Ovary (tissue), 9 donors: Measurements from ENCODE around the gene XPNPEP3. TPM values are rescaled to one million over a fixed set of nuclear protein-coding genes. Genes with fewer than 3 reads are reported as not detected.
"Not testable (repeated sequence)": the region's sequence is repeated elsewhere in the genome, so short reads cannot be mapped to it uniquely, and the experiment has no call there.

Source experiments
- DNase-seq, 5 donors: peaks; one replicate each; pipeline ENCODE4 v3.0.0-alpha.2; 2019 to 2020
- H3K27ac ChIP-seq, 2 donors: fragments of 200-600 bp; one replicate each; pipeline versions ENCODE4 v1.5.1 to v1.8.0; 2019 to 2022
- H3K27me3 ChIP-seq: fragments of 200-600 bp; one replicate; pipeline ENCODE4 v1.8.0; 2022
- H3K36me3 ChIP-seq: fragments of 200-600 bp; sonication (generic); one replicate; pipeline ENCODE4 v1.5.1; 2019
- H3K4me1 ChIP-seq: one replicate; pipeline ENCODE4 v1.8.1; 2013; ENCODE audit warnings: mild to moderate bottlenecking, moderate library complexity; ENCODE audit not compliant: insufficient read depth
- H3K4me3 ChIP-seq: fragments of 200-600 bp; sonication (generic); one replicate; pipeline ENCODE4 v1.5.1; 2017
- H3K9me3 ChIP-seq, 2 donors: fragments of 200-600 bp in 1 of 2; sonication (generic) in 1 of 2; one replicate each; pipeline versions ENCODE4 v1.5.1 to v1.8.1; 2013 to 2019; ENCODE audit warnings: mild to moderate bottlenecking in 1 of 2, moderate library complexity in 1 of 2
- CTCF ChIP-seq, 3 donors: fragments of 450-650 bp in 2 of 3; fragments of 200-600 bp in 1 of 3; IDR thresholded peaks; one replicate each; pipeline versions ENCODE4 v1.5.1 to v1.8.0; 2016 to 2022; ENCODE audit warnings: antibody characterized with exemption in 3 of 3, mild to moderate bottlenecking in 1 of 3
- EP300 ChIP-seq: sonication (generic); formaldehyde crosslinking; IDR thresholded peaks from one replicate; pipeline ENCODE4 v1.6.1; 2017; ENCODE audit warnings: antibody characterized with exemption
- POLR2A ChIP-seq: fragments of 450-650 bp; IDR thresholded peaks from one replicate; pipeline ENCODE4 v1.6.1; 2017; ENCODE audit warnings: antibody characterized with exemption, mild to moderate bottlenecking, moderate library complexity
- WGBS, 3 donors: extraction: QIAGEN DNeasy Blood & Tissue Kit in 1 of 3; methylation state at CpG; one replicate each; pipeline versions ENCODE4 v1.1.5 to v1.1.7; 2013 to 2017; 5-methylcytosine and 5-hydroxymethylcytosine counted together
- intact Hi-C, 4 donors: fragments of 100-400 bp; cut with DNase I; formaldehyde crosslinking; loops; one replicate each; pipeline versions ENCODE4 v1.11.0 to v1.15.1; 2022 to 2023
- polyA plus RNA-seq, 2 donors: library from polyadenylated mRNA; stranded (reverse); fragments of 200-250 nt in 1 of 2; fragments of 350-450 nt in 1 of 2; fragmentation: Illumina TruSeq in 1 of 2; extraction: RNeasy Lipid Tissue Mini Kit (QIAGEN cat#74804) in 1 of 2; gene quantifications; one replicate each; pipeline ENCODE4 v1.2.3, GENCODE V29; 2013 to 2014
- total RNA-seq, 7 donors: library from RNA; depleted of rRNA in 2 of 7; stranded (reverse); fragments of >200 nt in 2 of 7; fragmentation: NEBNext Ultra II Directional in 3 of 7; extraction: Animal tissue kit (Norgen Biotek cat#: 25700) in 3 of 7; gene quantifications; one replicate each; pipeline versions ENCODE4 v1.1.0 to v1.2.4, GENCODE V29; 2016 to 2023
- donor health status: DM: no; HTN: no; CAD: no; lungs with moderate emphysema.
- donor health status: DM: no; HTN: no; CAD: no.
- donor health status: Bipolar disorder and iron deficiency.
- donor health status: DM: yes; HTN: yes; CAD: no.
- donor health status: DM: no; HTN: no; CAD: no.
- donor health status: DM: yes; HTN: yes; CAD: no.

XPNPEP3 gene
- total and polyA plus RNA-seq, 9 donors: 7.4 to 28.8 (median 20.1) TPM

GRCh38 chr22:40857309-40857855, 434 bp downstream of the XPNPEP3 start:
- intact Hi-C loops: no loop called here
- no peak for TF ChIP-seq CTCF (IDR thresholded peaks at IDR 0.05)
- no peak for TF ChIP-seq EP300
- no peak for TF ChIP-seq POLR2A
- Histone ChIP-seq H3K27ac (peak overlapping the region; percentile 98), H3K4me1 (peaks cover 3% of the 10 kb centered on the region), H3K4me3 (peak overlapping the region; percentile 99), H3K27me3 (no peaks in the 10 kb centered on the region), H3K36me3 (no peaks in the 10 kb centered on the region), H3K9me3 (no peaks in the 10 kb centered on the region)
- 1 to 2% (median 2%) methylated on average over 18 of the region's 18 CpGs for WGBS, 3 donors
- DNase-seq: no peak

- intact Hi-C loops: no loop called here
- TF ChIP-seq POLR2A (no peak), CTCF (IDR thresholded peaks at IDR 0.05) (no peak), EP300 (no peak)
- H3K27me3 ChIP-seq: no peaks in the 10 kb centered on the region
- no peaks in the 10 kb centered on the region for H3K36me3 ChIP-seq
- no peak within 1 kb of the TSS for H3K4me3 ChIP-seq
- DNase-seq: no peak
- peaks cover 3% of the 10 kb centered on the region for H3K4me1 ChIP-seq
- no peak within 1 kb of the TSS for H3K27ac ChIP-seq
- 88 to 93% (median 90%) methylated on average over 3 of the region's 3 CpGs for WGBS, 3 donors
- no peaks in the 10 kb centered on the region for H3K9me3 ChIP-seq
Observed at GRCh38 chr22:40862013-40862412, 5.1 kb downstream of the XPNPEP3 start, which contains the start of gene DNAJB7. Gene DNAJB7 (minus strand): TSS chr22:40862113. CDS start chr22:40861994, 119 bp downstream.

- no peak for TF ChIP-seq POLR2A
- TF ChIP-seq EP300: no peak
- no peak for TF ChIP-seq CTCF (IDR thresholded peaks at IDR 0.05)
Observed at GRCh38 chr22:40862537-40862936, 5.6 kb downstream of the XPNPEP3 start.

GRCh38 chr22:40867109-40867508, 10.2 kb downstream of the XPNPEP3 start:
- H3K4me1 ChIP-seq: no peaks in the 10 kb centered on the region
- 75 to 87% (median 76%) methylated on average over 2 of the region's 2 CpGs for WGBS, 3 donors

More at GRCh38 chr22:40862537-40862936, 5.6 kb downstream of the XPNPEP3 start:
- no peak overlapping the region for H3K4me3 ChIP-seq
- H3K27me3 ChIP-seq: no peaks in the 10 kb centered on the region
- H3K9me3 ChIP-seq: no peaks in the 10 kb centered on the region
- 86 to 94% (median 91%) methylated on average over 2 of the region's 2 CpGs for WGBS, 3 donors
- no peak overlapping the region for H3K27ac ChIP-seq
- intact Hi-C loops: no loop called here
- no peak for DNase-seq
- no peaks in the 10 kb centered on the region for H3K36me3 ChIP-seq
- peaks cover 3% of the 10 kb centered on the region for H3K4me1 ChIP-seq

GRCh38 chr22:40868379-40868778, 11.4 kb downstream of the XPNPEP3 start:
- DNase-seq, intact Hi-C loops, H3K36me3 ChIP-seq, H3K4me1 ChIP-seq, H3K4me3 ChIP-seq, H3K27me3 ChIP-seq, H3K27ac ChIP-seq, H3K9me3 ChIP-seq: not testable (repeated sequence)
- WGBS, 3 donors: 76 to 81% (median 80%) methylated on average over 6 of the region's 6 CpGs

More at GRCh38 chr22:40867109-40867508, 10.2 kb downstream of the XPNPEP3 start:
- Histone ChIP-seq H3K9me3 (no peaks in the 10 kb centered on the region), H3K27me3 (no peaks in the 10 kb centered on the region), H3K4me3 (no peak overlapping the region), H3K36me3 (no peaks in the 10 kb centered on the region), H3K27ac (no peak overlapping the region)
- no peak for DNase-seq
- TF ChIP-seq EP300 (no peak), CTCF (IDR thresholded peaks at IDR 0.05) (no peak), POLR2A (no peak)
- intact Hi-C loops: no loop called here
